ENCODE results near the gene CEPT1.
A peak's percentile ranks its signal among the peaks of the same experiment; 100 is the strongest.

The CEPT1 gene

GRCh38 chr1:111192074-111192473 lies 52.1 kb downstream of the CEPT1 start:
- no peak for DNase-seq (ENCODE audit: low read depth in 1 of 2, low spot score in 1 of 2)

DNA sequence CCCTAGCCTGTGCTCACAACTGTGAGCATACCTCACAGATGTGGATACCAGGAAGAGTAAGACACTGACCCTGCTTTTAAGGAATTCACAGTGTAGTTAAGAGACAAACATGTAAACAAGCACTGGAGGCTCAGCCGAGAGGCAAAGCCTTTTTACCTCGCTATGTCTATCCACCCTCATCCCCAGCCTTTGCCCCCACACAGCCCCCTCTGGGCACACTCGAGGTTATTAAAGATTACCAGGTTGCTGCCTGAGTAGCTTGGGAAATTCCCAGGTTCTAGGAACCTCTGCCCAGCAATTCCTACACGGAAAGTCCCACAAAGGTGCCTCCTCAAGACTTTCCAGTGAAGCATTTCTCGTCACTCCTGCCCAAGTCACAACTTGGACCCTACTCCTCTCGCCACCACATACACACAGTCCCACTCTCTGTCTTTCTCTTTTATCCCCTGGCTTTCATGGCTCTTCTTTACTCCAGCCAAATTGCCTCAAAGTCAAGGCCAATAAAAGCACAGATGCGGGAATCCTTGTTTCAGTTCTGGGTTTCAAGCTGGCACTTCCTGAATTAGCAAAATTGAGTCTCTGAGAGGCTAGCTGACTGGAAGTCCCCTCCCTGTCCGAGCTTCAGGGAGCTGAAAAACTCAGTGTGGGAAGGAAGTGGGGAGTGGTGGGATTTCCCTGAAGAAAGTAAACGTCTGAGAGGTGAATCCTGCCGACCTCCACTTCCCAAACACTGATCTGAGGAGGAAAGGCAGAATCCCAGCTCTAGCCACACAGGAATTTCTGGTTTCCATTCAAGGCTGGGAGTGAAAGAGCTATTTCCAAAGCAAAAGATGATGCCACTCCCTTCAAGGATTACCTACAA lies 52.9 kb downstream of the CEPT1 start:
- DNase-seq (ENCODE audit: low read depth in 1 of 2, low spot score in 1 of 2), result no peak

- no peak for DNase-seq (ENCODE audit: low read depth in 1 of 2, low spot score in 1 of 2)
Measured at GRCh38 chr1:111193712-111194480, 53.9 kb downstream of the CEPT1 start.

GRCh38 chr1:111195002-111195684 lies 55.1 kb downstream of the CEPT1 start:
- DNase-seq (ENCODE audit: low read depth in 1 of 2, low spot score in 1 of 2), result no peak

GRCh38 chr1:111196213-111196612 lies 56.2 kb downstream of the CEPT1 start:
- no peak for DNase-seq (ENCODE audit: low read depth in 1 of 2, low spot score in 1 of 2)

DNA sequence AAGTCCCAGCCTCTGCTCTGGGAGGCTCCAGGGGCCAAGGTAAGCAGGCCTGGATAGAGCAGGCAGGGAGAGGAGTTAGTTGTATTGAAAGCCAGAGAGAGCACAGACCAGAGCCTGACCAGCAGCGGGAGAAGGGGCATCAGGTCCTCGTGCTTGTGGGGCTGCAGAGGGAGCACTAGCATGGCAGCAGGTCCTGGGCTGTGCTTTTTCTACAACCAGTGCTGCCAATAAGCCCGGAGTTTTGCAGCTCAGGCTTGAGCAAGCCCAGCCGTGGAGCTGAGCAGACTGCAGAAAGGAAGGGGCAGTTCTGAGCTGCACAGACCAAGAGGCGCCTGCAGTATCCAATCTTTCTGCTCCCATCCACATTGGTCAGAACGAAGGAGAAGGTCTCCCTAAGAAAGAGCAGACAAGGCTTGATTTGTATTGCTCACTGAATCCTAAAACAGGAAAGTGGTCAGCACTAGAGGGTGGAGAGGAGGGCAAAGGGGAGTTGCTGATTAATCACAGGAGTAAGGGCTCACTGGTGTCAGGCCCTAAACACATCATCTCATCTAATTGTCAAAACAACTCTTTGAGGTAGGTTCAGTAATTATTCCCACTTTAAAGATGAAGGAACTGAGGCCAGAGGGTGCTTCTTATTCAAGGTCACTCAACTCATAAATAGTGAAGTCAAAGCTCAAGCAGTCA lies 57.7 kb downstream of the CEPT1 start:
- DNase-seq (ENCODE audit: low read depth in 1 of 2, low spot score in 1 of 2), result no peak

DNA sequence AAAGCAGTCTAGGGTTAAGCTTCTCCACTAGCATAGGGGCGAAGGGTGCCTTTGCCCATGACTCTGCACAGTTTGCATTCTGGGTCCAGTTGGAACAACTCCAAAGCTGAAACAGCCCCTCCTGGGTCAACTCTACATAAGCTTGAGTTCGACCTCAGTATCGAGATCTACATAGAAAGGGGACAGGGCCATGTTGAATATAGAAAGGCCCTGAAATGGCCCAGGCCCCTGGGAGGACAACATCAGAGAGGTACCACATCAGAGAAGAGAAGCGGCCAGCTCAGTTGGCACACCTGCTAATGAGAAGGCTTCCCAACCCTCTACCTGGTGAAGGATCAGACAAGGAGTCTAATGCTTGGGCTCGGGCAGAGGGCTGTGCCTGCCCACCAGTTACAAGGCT lies 58.8 kb downstream of the CEPT1 start:
- DNase-seq (ENCODE audit: low read depth in 1 of 2, low spot score in 1 of 2), result no peak

GRCh38 chr1:111199329-111199728 lies 59.3 kb downstream of the CEPT1 start:
- no peak for DNase-seq (ENCODE audit: low read depth in 1 of 2, low spot score in 1 of 2)

DNA sequence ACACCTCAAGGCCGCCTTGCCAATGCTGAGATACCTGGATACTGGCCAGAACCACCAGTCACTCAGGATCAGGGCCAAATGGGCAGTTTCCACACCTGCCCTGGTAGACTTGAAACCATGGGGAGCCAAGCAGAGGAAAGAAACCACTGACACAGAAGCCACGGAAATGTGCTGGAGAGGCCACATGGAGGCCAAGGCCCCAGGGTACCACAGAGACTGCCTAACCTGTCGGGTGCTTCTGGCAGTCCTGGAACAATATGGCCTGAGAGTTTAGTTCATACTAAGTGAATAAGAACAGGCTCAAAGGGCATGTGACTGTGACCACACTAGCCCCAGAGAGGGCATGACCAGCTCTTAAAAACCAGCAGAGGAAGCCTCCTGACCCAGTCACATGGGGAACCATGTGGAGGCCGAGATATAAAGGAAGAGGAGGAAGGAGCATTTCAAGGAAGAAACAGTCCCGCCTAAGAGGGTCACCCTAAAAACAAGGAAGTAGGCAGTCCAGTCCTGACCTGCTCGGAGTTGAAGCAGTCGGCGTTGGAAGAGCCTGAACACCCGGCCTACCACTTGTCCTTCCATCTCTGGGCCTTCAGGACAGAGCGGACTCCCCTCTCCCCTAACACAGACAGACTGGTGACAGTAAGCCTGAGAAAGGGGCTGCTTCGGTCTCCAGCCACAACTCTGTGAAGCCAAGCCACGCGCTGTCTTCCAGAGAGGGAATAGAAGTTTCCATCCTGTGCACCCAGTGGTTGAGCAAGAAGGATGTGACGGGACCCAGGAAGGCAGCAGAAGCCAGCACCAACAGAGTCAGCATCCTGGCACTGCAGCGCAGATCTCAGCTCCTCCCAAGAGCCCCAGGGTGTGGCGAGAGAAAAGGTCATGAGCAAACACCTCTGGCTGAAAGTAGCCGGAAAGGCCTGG lies 60.1 kb downstream of the CEPT1 start, which contains the start of gene DENND2D:
Gene DENND2D (minus strand): TSS at position 766 of the 921 bp plus-strand sequence. CDS start 187 bp downstream, at position 579.
- no peak for DNase-seq (ENCODE audit: low read depth in 1 of 2, low spot score in 1 of 2)

DNA sequence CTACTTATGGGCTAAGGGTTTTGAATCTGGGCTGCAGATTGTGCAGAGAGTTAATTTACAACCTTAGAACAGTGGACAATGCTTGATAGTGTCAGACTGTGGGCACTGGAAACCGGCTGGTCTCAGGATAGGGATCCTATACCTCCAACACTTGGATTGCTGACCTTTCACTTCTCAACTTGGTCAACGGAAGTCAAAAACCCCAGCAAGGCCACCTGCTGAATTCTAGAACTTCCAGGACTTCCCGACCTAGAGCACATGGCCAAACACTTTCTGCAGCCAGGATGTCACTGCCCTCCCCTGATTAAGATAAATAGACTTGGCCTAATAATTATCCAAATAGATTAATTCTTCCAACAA lies 60.8 kb downstream of the CEPT1 start:
- DNase-seq (ENCODE audit: low read depth in 1 of 2, low spot score in 1 of 2), result no peak

DNA sequence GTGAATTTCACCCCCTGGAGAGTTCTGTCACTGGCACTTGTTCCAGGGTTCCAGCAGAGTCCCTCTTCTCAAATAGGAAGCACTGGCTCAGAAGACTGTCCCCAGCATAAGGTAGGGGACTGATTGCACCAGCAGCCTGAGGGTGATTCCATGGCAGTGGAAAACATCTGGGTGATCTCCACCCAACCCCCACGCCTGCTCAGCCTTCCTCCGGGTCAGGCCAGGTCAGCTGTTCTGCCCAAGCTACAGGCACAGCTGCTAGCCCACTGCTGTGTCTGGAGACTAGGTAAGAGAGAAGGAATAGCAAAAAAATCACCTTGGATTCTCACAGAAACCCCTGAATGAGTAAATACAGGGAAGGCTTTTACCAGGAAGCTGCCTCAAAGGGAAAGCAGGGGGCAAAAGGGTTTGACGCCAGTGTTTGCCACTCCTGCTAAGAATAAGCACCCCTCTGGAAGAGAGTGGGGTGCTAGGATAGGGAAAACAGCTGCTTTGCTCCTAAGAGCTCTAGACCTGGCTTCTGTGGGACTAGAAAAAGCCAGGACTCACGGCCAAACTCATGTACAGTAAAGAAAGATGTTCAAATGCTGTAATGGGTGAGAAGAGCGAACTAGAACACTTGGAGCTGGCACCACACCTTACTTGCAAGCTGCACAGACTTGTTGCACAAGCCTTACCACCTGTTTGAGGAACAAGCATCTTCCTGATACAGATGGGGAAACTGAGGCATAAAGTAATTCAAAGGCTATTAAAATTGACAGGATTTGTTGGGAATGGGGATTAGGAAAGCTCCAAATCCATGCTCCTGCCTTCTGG lies 61.5 kb downstream of the CEPT1 start:
- no peak for DNase-seq (ENCODE audit: low read depth in 1 of 2, low spot score in 1 of 2)

GRCh38 chr1:111202366-111202706 lies 62.3 kb downstream of the CEPT1 start:
- DNase-seq (ENCODE audit: low read depth in 1 of 2, low spot score in 1 of 2), result no peak

DNA sequence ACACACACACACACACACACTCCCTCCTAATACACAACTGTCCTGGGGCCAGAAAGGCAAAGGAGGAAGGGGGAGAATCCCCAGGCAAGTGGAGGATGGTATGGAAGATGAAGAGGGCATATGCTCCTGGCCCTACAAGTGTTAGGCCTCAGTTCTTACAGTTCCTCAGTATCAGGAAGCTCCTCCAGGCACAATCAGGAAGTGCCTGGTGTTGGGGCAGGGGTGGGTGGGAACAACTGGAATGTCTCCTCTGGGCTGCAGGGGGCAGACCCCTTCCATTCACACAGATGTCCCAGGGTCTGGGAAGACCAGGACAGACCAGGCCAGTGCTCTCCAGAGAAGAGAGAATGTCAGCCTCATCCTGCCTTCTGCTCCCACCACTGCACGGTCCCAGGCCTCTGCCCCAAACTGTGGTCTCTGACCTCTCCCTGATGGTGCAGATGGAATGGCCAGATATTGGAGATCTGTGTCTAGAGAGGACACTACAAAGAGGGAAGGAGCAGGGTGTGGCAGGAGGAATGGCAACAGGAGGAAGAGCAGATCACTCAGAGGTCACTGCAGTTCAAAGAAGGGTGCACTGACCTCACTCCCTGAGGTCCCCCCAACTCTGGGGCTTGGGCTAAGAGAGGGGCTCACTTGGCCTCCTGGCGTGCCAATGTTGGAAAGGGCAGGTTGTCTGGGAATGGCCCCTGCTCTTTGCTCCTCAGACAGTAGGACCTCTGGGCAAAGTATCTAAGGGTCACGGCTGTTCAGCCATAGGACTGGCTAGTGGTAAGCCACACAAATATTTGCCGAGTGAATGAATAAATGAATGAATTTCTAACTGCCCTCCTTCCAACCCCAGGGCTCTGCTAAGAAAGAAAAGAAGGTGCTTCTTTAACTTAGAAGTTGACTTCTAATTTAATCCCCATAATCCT lies 62.9 kb downstream of the CEPT1 start:
- no peak for DNase-seq (ENCODE audit: low read depth in 1 of 2, low spot score in 1 of 2)

DNA sequence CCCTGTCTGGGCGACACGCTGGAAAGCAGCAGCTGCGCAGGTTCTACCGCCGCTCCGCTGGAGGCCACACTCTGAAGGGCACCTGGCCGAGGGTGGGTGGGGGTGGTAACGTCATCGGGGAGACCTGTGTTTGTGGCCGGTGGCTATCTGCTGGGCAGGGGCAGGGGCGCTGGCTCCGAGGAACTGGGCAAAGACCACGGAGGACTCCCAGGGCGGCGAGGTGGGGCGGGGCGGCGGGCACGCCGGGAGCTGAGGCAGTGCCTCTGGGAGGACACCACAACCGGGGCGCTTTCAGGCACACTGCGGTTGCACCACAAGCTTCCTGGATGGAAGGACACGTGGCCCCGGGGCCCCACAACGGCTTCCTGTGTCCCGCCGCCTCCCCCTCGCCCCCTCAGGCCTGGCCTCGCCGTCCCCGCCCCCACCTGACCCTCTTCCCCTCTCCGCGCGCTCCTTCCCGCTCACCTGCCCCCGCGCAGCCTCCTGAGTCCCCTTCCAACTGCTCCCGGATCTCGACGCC lies 63.7 kb downstream of the CEPT1 start:
- peak; percentile 62 to 73 for DNase-seq (ENCODE audit: low read depth in 1 of 2, low spot score in 1 of 2)

GRCh38 chr1:111204201-111204982 lies 64.4 kb downstream of the CEPT1 start:
- DNase-seq (ENCODE audit: low read depth in 1 of 2, low spot score in 1 of 2), result peak; percentile 57 to 63

DNA sequence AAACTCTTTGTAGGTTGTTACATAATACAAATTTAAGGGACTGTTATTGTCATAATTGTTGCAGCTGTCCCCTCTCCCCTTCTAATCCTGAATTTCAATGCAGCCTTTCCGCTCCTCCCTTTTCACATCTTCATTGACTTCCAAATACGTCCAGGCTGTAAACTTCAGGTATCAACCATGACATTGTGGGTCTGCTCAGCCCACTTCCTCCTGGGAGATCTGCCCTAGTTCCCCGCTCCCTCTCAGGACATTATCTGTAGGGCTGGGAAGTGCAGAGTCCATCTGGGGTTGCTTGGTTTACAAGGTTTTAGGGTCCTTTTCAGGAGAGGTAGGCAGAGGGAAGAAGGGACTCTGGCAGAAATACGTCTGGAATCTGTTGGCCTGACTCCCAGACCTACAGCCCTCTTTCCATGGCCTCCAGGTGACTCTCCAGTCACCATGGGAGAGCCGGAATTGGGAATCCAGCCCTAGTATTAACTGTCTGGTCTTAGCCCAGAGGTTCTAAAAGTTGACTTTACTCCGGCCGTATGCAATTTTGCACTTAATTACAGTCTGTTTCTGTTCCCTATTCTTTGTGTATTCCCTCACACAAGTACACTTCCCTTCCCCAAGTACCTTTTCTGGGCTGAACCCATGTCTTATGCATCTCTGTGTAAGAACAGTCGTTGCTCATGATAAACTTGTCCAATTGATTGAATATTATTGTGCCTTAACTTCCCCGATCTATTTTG lies 65.1 kb downstream of the CEPT1 start:
- DNase-seq (ENCODE audit: low read depth in 1 of 2, low spot score in 1 of 2), result no peak

DNA sequence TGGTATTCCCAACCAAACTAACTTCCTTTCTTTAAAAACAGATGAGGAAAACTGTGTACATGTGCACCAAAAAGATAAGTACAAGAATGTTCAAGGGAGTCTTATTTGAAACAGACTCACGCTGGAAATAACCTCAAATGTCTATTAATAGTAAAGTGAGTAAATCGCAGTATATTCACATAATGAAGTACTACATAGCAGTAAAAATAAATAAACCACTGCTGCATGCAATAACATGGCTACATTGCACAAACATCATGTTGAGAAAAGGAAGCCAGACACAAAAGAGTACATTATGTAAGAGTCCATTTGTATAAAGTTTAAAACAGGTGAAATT lies 65.7 kb downstream of the CEPT1 start:
- no peak for DNase-seq (ENCODE audit: low read depth in 1 of 2, low spot score in 1 of 2)

Data from stimulated activated CD4-positive, alpha-beta T cell treated with anti-CD3 and anti-CD28 coated beads, Interleukin-15, amount 100 ng/mL, for 1 hour (primary cell).